Measurements from ENCODE around the gene ABLIM2. TPM values are rescaled to one million over a fixed set of nuclear protein-coding genes. Genes with fewer than 3 reads are reported as not detected.
A peak's percentile ranks its signal among the peaks of the same experiment; 100 is the strongest.

ABLIM2 gene
- total RNA-seq, 4 donors from 2014 or later: 9.2 to 24.0 (median 12.3) TPM

DNA sequence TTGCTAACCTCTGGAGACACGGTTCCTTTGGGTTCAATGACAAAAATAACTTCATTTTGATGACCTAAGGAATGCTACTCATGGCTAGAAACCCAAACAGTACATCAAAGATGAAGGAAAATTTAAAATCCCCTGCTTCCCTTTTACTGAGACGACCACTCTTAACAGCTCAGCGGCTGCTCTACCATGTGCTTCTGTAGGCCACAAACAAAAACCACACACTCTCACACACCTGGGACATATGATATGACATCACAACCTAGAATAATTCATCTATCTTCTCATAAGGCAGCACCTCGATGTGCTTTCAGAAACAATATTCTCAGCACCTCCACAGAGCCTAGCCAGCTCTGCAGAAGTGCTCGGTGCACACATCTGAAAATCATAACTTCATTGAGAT is 34.7 kb downstream of the ABLIM2 start:
- Histone ChIP-seq H3K36me3 (no peaks in the 10 kb centered on the region), H3K27ac (no peak overlapping the region), H3K4me1 (peaks cover 9 to 16% of the 10 kb centered on the region in 2 donors), H3K27me3 (no peaks in the 10 kb centered on the region), H3K9me3 (no peaks in the 10 kb centered on the region), H3K4me3 (replicated peaks in 1 of 3) (no peak overlapping the region)
- 77 to 78% methylated on average over 5 of the region's 5 CpGs for WGBS, 2 donors
- TF ChIP-seq POLR2A (IDR thresholded peaks at IDR 0.05): no peak
- TF ChIP-seq, protein P1, sequence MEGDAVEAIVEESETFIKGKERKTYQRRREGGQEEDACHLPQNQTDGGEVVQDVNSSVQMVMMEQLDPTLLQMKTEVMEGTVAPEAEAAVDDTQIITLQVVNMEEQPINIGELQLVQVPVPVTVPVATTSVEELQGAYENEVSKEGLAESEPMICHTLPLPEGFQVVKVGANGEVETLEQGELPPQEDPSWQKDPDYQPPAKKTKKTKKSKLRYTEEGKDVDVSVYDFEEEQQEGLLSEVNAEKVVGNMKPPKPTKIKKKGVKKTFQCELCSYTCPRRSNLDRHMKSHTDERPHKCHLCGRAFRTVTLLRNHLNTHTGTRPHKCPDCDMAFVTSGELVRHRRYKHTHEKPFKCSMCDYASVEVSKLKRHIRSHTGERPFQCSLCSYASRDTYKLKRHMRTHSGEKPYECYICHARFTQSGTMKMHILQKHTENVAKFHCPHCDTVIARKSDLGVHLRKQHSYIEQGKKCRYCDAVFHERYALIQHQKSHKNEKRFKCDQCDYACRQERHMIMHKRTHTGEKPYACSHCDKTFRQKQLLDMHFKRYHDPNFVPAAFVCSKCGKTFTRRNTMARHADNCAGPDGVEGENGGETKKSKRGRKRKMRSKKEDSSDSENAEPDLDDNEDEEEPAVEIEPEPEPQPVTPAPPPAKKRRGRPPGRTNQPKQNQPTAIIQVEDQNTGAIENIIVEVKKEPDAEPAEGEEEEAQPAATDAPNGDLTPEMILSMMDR (IDR thresholded peaks at IDR 0.05): no peak
- no peak for DNase-seq
- intact Hi-C loops (cut with DNase I): no loop called here

GRCh38 chr4:8123389-8123788 is 35.2 kb downstream of the ABLIM2 start:
- TF ChIP-seq, protein P1 (IDR thresholded peaks at IDR 0.05): no peak
- no peak for TF ChIP-seq POLR2A (IDR thresholded peaks at IDR 0.05)
- intact Hi-C loops (cut with DNase I): no loop called here
- no peaks in the 10 kb centered on the region for H3K27me3 ChIP-seq
- peaks cover 9 to 21% of the 10 kb centered on the region in 2 donors for H3K4me1 ChIP-seq
- H3K27ac ChIP-seq: no peak overlapping the region
- no peaks in the 10 kb centered on the region for H3K9me3 ChIP-seq
- no peak for DNase-seq
- H3K36me3 ChIP-seq: no peaks in the 10 kb centered on the region
- H3K4me3 ChIP-seq (replicated peaks in 1 of 3): no peak overlapping the region
- 58 to 74% methylated on average over 6 to 8 of the region's 8 CpGs for WGBS, 2 donors

GRCh38 chr4:8122746-8123145 is 35.9 kb downstream of the ABLIM2 start:
- Histone ChIP-seq H3K27me3 (no peaks in the 10 kb centered on the region), H3K36me3 (no peaks in the 10 kb centered on the region), H3K4me3 (replicated peaks in 1 of 3) (no peak overlapping the region), H3K27ac (no peak overlapping the region), H3K4me1 (peaks cover 15 to 27% of the 10 kb centered on the region in 2 donors), H3K9me3 (no peaks in the 10 kb centered on the region)
- intact Hi-C loops (cut with DNase I): no loop called here
- 94 to 95% methylated on average over 9 to 10 of the region's 10 CpGs for WGBS, 2 donors
- DNase-seq: no peak
- no peak for TF ChIP-seq POLR2A (IDR thresholded peaks at IDR 0.05)
- TF ChIP-seq, protein P1 (IDR thresholded peaks at IDR 0.05): no peak

DNA sequence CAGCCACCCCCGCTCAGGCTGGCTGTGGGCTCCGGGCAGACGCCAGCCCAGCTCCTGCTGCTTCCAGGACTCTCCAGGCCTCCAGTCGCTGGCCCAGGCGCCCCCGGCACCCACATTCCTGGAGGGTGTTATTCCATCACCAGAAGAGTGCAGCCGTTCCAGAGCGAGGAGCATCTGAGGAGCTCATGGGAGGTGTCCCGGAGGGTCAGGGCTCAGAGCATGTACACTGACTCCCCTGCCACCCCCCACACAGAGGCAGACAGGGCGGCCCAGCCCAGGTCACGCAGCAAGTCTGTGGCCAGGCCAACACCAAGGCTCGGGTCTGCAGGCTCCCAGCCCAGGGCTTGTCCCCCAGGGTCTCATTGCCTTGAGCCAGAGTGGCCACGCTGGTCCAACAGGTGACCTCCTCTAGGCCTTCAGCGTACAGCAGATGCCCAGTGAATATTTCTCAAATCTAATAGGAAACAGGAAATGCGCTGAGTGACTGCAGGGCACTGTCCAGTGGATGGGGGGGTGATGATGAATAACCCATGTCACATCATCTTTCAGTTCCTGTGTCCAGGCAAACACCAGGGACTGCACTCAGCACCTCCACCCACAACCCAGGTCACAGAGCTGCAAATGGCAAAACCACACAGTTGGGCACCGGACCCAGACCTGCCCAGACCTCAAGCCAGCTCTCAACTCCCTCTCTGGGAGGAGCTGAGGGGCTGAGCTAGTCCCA is 37.2 kb downstream of the ABLIM2 start:
- Histone ChIP-seq H3K27ac (peak overlapping the region in 1 of 3 donors; percentile 24), H3K4me3 (replicated peaks in 1 of 3) (no peak overlapping the region), H3K36me3 (no peaks in the 10 kb centered on the region), H3K27me3 (no peaks in the 10 kb centered on the region), H3K4me1 (peaks cover 16 to 34% of the 10 kb centered on the region in 2 donors), H3K9me3 (no peaks in the 10 kb centered on the region)
- TF ChIP-seq, protein P1 (IDR thresholded peaks at IDR 0.05): no peak
- TF ChIP-seq POLR2A (IDR thresholded peaks at IDR 0.05): no peak
- WGBS, 2 donors: 73 to 76% methylated on average over 2 to 6 of the region's 16 CpGs
- intact Hi-C loops (cut with DNase I): no loop called here
- peak; percentile 84 to 90 for DNase-seq

DNA sequence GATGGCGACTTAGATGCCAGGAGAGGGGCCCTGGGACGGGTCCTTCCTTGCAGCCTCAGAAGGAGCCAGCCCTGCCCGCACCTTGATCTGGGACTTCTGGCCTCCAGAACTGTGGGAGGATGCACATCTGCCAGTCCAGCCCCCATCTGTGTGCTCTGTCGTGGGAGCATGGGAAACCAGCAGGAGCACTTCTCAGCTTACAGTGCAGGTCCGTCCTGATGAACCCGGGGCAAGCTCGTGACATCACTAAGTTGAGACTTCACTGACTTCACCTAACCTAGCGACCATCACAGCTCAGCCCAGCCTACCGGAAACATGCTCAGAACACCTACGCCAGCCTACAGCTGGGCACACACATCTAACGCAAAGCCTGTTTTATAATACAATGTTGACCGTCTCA is 38.1 kb downstream of the ABLIM2 start:
- Histone ChIP-seq H3K27me3 (no peaks in the 10 kb centered on the region), H3K9me3 (no peaks in the 10 kb centered on the region), H3K4me1 (peaks cover 16 to 34% of the 10 kb centered on the region in 2 donors), H3K4me3 (replicated peaks in 1 of 3) (no peak overlapping the region), H3K36me3 (no peaks in the 10 kb centered on the region), H3K27ac (no peak overlapping the region)
- TF ChIP-seq, protein P1 (IDR thresholded peaks at IDR 0.05): no peak
- TF ChIP-seq POLR2A (IDR thresholded peaks at IDR 0.05): no peak
- intact Hi-C loops (cut with DNase I): no loop called here
- 82 to 84% methylated on average over 12 of the region's 12 CpGs for WGBS, 2 donors
- DNase-seq: no peak
